Ishikawa (cell line): Measurements from ENCODE around the gene TECPR2.

Experiments used
- CEBPB ChIP-seq: IDR thresholded peaks from 2 replicates; pipeline ENCODE4 v1.6.1; 2012
- EGR1 ChIP-seq: IDR thresholded peaks from 2 replicates; pipeline ENCODE4 v1.6.1; 2012
- MAX ChIP-seq: IDR thresholded peaks from 2 replicates; pipeline ENCODE4 v1.6.1; 2012
- NFIC ChIP-seq: IDR thresholded peaks from 2 replicates; pipeline ENCODE4 v1.6.1; 2012
- TAF1 ChIP-seq: IDR thresholded peaks from 2 replicates; pipeline ENCODE4 v1.6.1; 2012; ENCODE audit warnings: low read depth, mild to moderate bottlenecking
- TCF12 ChIP-seq: IDR thresholded peaks from 2 replicates; pipeline ENCODE4 v1.6.1; 2012; ENCODE audit warnings: low read depth
- TF ChIP-seq, protein P1 (sequence below): IDR thresholded peaks from 2 replicates; pipeline ENCODE4 v1.6.1; 2012; ENCODE audit warnings: low read depth, mild to moderate bottlenecking

DNA sequence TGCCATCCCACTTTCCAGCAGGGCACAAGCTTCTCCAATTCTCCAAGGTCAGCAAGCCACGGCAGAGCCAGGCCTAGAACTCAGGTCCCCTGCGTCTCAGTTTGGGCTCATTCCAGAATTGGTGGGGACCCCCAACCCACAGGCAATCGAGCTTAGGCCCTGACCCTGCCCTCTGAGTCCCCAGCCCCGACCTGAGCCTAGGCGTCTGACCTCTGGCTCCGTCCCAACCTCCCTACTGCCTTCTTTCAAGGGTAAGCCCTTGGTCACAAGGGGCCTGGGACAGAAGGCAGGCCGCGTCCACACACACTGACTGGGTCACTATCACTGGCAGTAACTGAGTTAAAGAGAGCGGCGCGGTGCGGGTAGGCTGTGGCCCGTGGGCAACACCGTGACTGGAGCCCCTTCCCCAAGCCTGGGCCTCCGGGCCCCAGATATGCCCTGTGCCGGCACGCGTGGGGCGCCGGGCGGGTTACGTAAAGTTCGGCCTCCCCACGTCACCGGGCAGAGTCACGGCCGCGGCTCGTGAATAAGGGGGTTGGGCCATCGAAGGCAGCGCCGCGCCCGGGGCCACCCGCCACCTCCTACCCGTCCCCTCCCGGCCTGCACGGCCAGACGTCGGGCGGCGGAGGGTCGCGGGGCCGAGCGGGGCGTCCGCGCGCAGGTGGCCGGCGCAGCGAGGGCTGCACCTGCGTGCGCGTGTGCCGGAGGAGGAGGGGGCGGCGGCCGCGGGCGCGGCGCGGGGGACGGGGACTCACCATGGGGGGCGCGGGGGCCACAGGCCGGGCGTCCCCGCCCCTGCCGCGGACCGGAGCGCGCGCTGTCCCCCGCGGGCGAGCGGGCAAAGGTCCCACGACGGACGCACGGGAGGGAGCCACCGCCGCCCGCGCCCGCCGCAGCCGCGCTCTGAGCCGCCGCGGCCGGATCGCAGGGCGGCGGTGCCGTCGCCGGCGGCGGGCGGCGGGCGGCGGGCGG is 146.3 kb downstream of the TECPR2 start:
- peak; percentile 63 for TF ChIP-seq MAX
- TF ChIP-seq TCF12: no peak
- TF ChIP-seq TAF1: peak; percentile 23; the same call in 1 of the 2 replicates
- 0 out of 2 replicates have a peak, but pooled peaks have one; percentile 3 for TF ChIP-seq CEBPB
- no peak for TF ChIP-seq EGR1
- no peak for TF ChIP-seq NFIC
- TF ChIP-seq, protein P1, sequence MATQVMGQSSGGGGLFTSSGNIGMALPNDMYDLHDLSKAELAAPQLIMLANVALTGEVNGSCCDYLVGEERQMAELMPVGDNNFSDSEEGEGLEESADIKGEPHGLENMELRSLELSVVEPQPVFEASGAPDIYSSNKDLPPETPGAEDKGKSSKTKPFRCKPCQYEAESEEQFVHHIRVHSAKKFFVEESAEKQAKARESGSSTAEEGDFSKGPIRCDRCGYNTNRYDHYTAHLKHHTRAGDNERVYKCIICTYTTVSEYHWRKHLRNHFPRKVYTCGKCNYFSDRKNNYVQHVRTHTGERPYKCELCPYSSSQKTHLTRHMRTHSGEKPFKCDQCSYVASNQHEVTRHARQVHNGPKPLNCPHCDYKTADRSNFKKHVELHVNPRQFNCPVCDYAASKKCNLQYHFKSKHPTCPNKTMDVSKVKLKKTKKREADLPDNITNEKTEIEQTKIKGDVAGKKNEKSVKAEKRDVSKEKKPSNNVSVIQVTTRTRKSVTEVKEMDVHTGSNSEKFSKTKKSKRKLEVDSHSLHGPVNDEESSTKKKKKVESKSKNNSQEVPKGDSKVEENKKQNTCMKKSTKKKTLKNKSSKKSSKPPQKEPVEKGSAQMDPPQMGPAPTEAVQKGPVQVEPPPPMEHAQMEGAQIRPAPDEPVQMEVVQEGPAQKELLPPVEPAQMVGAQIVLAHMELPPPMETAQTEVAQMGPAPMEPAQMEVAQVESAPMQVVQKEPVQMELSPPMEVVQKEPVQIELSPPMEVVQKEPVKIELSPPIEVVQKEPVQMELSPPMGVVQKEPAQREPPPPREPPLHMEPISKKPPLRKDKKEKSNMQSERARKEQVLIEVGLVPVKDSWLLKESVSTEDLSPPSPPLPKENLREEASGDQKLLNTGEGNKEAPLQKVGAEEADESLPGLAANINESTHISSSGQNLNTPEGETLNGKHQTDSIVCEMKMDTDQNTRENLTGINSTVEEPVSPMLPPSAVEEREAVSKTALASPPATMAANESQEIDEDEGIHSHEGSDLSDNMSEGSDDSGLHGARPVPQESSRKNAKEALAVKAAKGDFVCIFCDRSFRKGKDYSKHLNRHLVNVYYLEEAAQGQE: no peak
